ENCODE data around the gene GLOD4.
"Not testable (repeated sequence)": the region's sequence is repeated elsewhere in the genome, so short reads cannot be mapped to it uniquely, and the experiment has no call there.

- TF ChIP-seq STAT3 (IDR thresholded peaks at IDR 0.05; ENCODE audit: low read depth, low read length); USF1 (IDR thresholded peaks at IDR 0.05; ENCODE audit: borderline replicate concordance, extremely low read length, insufficient read depth, low read depth, low read length); CEBPB (IDR thresholded peaks at IDR 0.05; ENCODE audit: borderline replicate concordance in 1 of 2, low read depth in 2 of 2, low read length in 2 of 2); MAX (IDR thresholded peaks at IDR 0.05; ENCODE audit: low read depth, low read length); EZH2 (IDR thresholded peaks at IDR 0.05; ENCODE audit: borderline replicate concordance, control insufficient read depth, low read depth, low read length); RFX5 (IDR thresholded peaks at IDR 0.05; ENCODE audit: low read depth, low read length); BACH1 (IDR thresholded peaks at IDR 0.05; ENCODE audit: borderline replicate concordance); MXI1 (IDR thresholded peaks at IDR 0.05; ENCODE audit: low read depth, low read length); CBFB (IDR thresholded peaks at IDR 0.05; ENCODE audit: low read depth); ZBTB11 (CRISPR knock-in tag; IDR thresholded peaks at IDR 0.05); CTCF (IDR thresholded peaks at IDR 0.05 in 2 of 3, conservative IDR thresholded peaks at IDR 0.05 in 1 of 3; ENCODE audit: control insufficient read depth in 2 of 3, extremely low read depth in 1 of 3, insufficient read depth in 1 of 3, low read depth in 3 of 3, low read length in 3 of 3); SREBF2 (IDR thresholded peaks at IDR 0.05; ENCODE audit: low read length); SPI1 (IDR thresholded peaks at IDR 0.05; ENCODE audit: borderline replicate concordance, insufficient read depth, low read depth, low read length): not testable (repeated sequence)
These were observed 32.7 kb downstream of the GLOD4 start for GRCh38 chr17:749359-749758.

Measured in GM12878 (cell line).